Measurements from ENCODE around the gene CCN5.

DNA sequence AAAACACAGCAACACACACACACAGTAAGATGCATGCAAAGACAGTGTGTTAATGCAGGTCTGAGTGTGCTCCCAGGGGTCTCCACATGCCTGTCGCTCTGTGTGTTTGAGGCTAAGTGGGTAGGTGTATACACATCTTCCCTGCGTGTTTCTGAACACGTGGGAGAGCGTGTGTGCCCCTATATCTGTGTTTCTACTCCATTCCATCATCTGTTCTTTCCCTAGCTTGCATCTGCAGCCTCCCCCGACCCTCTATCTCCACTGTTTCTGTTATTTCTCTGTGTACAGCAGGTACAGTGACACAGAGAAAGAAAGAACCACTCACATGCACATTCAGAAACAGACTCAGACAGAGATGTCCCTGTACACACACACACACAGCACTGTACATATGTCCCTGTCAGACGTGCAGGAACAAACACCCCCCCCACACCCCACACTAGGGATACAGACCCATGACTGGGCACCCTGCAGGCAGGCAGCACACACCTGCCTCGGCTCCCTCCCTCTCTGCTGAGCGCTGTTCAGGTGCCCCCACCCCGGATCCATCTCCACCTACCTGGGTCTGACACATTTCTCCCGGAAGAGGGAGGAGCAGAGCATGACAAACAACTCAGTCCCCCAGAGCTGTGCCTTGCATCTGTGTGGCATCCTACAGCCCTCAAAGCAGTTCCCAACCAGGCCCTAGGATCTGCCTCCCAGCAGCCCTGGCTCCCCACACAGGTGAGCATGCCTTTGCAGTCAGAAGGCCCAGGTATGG is 58.1 kb downstream of the CCN5 start:
- TF ChIP-seq EZH2 (IDR thresholded peaks at IDR 0.05; ENCODE audit: low read depth): no peak
- TF ChIP-seq, protein P1, sequence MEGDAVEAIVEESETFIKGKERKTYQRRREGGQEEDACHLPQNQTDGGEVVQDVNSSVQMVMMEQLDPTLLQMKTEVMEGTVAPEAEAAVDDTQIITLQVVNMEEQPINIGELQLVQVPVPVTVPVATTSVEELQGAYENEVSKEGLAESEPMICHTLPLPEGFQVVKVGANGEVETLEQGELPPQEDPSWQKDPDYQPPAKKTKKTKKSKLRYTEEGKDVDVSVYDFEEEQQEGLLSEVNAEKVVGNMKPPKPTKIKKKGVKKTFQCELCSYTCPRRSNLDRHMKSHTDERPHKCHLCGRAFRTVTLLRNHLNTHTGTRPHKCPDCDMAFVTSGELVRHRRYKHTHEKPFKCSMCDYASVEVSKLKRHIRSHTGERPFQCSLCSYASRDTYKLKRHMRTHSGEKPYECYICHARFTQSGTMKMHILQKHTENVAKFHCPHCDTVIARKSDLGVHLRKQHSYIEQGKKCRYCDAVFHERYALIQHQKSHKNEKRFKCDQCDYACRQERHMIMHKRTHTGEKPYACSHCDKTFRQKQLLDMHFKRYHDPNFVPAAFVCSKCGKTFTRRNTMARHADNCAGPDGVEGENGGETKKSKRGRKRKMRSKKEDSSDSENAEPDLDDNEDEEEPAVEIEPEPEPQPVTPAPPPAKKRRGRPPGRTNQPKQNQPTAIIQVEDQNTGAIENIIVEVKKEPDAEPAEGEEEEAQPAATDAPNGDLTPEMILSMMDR (conservative IDR thresholded peaks at IDR 0.05): no peak

Data from PC-9 (cell line).